ENCODE data around the gene JAG2.

Gene JAG2

GRCh38 chr14:105107781-105108515 lies 60.6 kb downstream of the JAG2 start:
- no peak for DNase-seq

DNA sequence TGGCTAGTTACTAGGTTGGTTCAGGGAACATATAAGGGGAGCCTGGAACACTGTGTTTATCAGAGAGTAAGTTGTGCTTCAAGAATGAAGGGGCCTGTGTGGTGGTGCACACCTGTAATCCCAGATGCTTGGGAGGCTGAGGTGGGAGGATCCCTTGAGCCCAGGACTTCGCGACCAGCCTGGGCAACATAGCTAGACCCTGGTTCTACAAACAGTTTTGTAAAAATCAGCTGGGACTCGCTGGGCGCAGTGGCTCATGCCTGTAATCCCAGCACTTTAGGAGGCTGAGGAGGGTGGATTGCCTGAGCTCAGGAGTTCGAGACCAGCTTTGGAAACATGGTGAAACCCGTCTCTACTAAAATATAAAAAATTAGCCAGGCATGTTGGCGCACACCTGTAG lies 61.2 kb downstream of the JAG2 start:
- no peak for DNase-seq

- no peak for DNase-seq
Observed at GRCh38 chr14:105105158-105105557, 63.4 kb downstream of the JAG2 start.

DNA sequence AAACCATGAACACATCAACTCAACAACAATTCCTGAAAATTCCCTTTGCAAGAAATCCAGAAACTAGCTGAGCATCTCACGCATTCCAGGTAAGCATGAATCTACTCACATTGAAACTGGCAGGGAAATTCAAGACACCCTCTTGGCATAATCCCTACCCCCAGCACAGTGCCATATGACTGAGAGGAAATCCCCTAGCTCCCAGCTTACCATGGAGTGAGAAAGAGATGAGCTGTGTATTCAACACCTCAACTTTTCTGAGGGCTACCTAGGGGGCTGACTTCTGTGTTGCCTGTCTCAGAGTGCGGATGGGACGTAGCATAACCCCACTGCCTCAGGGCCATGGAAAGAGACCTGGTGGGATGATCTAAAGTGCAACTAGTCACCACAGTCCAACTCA lies 65.7 kb downstream of the JAG2 start:
- no peak for DNase-seq

DNA sequence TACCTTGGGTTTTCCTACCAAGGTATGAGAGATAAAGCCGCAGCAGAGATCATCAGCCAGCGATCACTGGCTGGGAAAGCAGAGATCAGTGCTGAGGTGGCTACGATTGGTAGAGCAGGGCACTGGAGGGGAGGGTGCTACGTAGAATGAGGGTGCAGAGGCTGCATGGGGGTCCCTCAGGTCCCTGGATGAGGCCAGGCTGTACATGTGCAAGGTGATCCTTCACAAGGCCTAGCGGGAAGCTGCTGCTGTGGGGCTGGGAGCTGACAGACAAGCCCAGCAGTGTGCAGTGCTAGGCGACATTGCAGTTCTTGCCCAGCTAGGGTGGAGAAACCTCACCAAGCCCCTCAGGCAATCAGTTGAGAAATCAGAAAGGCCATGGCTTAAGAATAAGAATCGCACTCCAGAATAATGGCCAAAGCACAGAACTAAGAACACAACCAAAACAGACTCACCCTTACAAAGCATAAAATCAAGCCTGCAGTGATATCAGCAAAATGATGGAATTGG lies 66.2 kb downstream of the JAG2 start:
- no peak for DNase-seq

DNA sequence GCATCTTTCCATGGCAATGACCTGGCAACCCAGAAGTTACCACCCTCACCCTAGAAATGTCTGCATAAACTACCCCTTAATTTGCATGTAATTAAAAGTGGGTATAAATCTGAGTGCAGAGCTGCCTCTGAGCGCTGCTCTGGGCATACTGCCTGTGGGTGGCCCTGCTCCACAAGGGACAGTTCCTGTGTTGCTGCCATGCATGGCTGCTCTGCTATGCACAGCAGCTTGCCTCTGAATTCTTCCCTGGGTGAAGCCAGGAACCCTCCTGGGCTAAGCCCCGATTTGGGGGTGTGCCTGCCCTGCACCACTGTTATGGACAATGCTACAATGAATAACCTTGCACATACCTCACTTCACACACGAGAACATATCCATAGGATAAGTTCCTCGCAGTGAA lies 67.7 kb downstream of the JAG2 start:
- DNase-seq, result no peak

- no peak for DNase-seq
Observed at GRCh38 chr14:105099778-105100177, 68.8 kb downstream of the JAG2 start.

DNA sequence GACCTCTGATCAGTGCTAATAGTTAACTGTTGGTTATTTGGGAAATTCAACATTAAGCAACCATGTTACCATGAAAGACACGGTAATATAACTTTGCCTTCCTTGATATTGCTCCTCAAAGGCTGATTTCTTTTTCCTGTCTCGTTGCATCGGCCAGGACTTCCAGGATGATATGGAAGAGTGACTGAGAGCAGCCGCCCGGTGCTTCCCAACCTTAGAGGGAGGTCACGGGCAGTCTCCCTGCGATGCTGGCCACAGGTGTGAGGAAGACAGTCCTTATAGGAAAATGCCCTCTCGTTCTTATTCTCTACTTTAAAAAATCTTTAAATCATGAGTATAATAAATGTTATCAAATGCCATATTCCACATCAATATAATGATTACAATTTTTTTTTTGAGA lies 70.3 kb downstream of the JAG2 start:
- DNase-seq, result no peak

DNA sequence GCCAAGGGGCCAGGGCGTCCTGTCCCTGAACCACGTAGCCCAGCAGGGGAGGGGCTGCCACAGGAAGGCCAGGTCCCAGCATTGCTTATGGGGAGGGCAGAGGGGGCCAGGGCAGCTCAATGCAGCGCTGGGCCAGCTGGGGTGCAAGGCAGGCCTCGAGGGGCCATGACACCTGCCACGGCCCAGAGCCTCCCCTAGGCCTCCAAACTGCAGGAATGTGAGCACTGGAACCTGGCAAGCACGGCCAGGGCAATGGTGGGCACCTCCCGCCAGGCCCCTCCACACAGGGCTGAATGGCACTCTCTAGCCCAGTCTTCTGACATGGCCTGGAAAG lies 70.8 kb downstream of the JAG2 start:
- no peak for DNase-seq

- no peak for DNase-seq
Observed at GRCh38 chr14:105096206-105096875, 72.2 kb downstream of the JAG2 start.

DNA sequence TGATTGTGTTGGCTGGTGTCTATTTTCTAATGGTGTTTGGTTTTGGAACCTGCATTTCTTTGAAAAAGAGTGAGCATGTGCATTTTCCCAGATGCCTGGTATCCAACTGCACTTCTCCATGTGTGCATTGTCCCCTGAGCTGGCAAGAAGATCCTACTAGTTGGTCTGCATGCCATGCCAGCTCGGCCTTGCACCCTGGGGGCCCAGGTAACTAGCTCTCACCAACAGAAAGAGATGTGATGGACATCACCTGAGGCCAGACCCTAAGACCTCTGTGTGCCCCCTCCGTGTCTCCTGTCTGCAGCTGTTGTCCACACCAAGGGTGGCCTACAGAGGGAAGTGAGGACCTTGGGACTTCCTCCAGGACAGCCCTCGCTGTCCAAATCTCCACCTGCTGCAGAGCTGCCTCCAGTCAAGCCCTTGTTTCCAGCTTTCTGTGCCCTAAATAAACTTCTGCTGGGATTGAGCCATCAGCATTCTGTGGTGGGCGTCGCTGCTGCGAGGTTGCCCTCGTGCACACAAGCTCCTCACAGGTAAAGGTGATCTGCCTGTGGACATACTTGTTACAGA lies 73.3 kb downstream of the JAG2 start:
- DNase-seq, result no peak

DNA sequence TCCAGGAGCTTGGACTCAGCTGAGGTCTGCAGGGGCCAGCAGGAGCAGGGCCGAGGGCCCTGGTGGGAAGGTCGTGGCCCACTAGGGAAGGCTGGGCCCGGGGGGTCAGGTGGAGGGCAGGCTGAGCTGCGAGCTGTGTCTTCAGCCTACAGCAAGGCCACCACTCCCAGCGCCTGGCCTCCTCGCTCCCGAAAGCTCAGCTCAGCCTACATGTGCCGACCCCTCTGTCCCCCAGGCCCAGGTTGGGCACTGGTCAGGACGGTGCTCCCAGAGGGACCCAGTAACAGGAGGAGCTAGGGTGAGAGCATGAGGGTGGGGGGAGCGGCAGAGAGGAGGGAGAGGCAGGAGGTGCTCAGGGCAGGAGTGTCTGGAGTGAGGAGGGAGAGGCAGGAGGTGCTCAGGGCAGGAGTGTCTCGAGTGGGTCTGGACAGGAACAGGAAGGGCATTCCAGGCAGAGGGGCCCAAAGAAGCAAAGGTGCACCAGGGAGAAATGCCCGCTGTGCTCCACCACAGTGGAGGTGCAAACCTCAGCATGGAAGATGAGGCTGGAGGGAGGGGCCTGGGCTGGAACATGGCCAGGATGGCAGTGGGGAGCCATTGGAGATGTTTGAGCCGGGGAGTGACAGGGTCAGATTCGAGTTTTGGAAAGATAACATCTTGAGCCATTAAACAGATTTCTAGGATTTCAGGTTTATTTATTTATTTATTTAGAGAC lies 74.2 kb downstream of the JAG2 start:
- no peak for DNase-seq

GRCh38 chr14:105093431-105094192 lies 75.0 kb downstream of the JAG2 start:
- DNase-seq, result peak; percentile 92

GRCh38 chr14:105093038-105093430 lies 75.5 kb downstream of the JAG2 start:
- DNase-seq, result peak; percentile 75

- no peak for DNase-seq
Observed at GRCh38 chr14:105092171-105093037, 76.2 kb downstream of the JAG2 start.

- no peak for DNase-seq
Observed at GRCh38 chr14:105091517-105092170, 76.9 kb downstream of the JAG2 start.

DNA sequence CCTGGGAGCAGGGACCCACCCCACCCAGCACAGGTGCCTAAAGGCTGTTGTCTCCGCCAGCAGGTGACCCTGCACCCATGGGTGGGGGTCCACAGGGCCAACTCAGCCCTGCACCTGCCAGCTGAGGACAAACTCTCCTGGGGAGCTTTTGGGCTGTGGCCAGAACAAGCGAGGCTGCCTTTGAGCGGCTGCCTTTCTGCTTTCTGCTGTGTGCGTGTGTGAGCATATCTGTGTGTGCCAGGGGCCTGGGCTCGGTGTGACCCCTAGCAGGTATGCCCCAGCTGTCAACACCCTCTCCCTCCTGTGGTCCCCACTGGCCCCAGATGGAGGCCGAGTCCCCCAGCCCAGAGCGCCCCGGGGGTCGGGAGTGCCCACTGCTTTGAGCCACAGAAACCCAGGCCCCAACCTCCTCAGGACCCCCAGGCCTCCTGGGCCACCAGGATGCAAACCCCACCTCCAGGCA lies 77.5 kb downstream of the JAG2 start:
- no peak for DNase-seq
